Gastrocnemius medialis (tissue), 4 donors: Measurements from ENCODE around the gene MFNG.
"Not testable (repeated sequence)": the region's sequence is repeated elsewhere in the genome, so short reads cannot be mapped to it uniquely, and the experiment has no call there.

ENCODE experiments used
- CTCF ChIP-seq, 5 experiments: fragments of 450-650 bp in 3 of 5; fragments of 200-600 bp in 2 of 5; sonication (generic) in 2 of 5; IDR thresholded peaks in 4 of 5; conservative IDR thresholded peaks in 1 of 5; 1 replicate in 4 of 5; 2 replicates in 1 of 5; pipeline ENCODE4 v1.5.1; 2016 to 2019; ENCODE audit warnings: antibody characterized with exemption in 5 of 5, mild to moderate bottlenecking in 3 of 5, moderate library complexity in 3 of 5
- POLR2A ChIP-seq, 2 donors: fragments of 450-650 bp; IDR thresholded peaks; one replicate each; pipeline ENCODE4 v1.6.1; 2017; ENCODE audit warnings: antibody characterized with exemption in 2 of 2, mild to moderate bottlenecking in 2 of 2, moderate library complexity in 2 of 2

DNA sequence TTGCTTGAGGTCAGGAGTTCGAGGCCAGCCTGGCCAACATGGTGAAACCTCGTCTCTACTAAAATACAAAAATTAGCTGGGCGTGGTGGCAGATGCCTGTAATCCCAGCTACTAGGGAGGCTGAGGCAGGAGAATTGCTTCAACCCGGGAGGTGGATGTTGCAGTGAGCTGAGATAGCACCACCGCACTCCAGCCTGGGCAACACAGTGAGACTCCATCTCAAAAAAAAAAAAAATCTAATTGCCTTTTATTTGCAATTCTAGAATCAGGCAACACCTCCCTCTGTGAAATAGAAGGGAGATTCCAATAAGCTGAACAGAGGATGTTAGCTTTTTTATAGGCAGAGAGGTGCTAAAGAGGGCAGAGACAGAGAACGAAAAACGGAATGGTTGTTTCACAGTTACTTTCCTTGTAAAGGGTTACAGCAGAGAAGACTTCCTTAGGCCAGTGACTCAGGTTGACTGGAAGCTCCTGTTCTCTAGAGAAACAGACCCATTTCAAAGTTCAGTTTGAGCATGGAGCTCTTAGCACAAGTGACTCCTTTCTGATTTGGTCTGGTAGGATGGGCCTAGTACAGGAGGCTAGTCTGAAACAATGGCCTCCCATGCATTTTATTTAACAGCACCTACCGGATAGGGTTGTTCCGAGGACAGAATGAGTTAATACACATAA lies 41.0 kb upstream of the MFNG start:
- TF ChIP-seq CTCF (IDR thresholded peaks at IDR 0.05 in 4 of 5, conservative IDR thresholded peaks at IDR 0.05 in 1 of 5); POLR2A (IDR thresholded peaks at IDR 0.05): not testable (repeated sequence)
